VCaP (cell line): ENCODE results near the gene DYNC1LI1.
A peak's percentile ranks its signal among the peaks of the same experiment; 100 is the strongest.

Experiments
- H3K27ac ChIP-seq: fragments of 450-650 bp; 2 replicates; pipeline ENCODE4 v1.5.1; 2017
- CTCF ChIP-seq: fragments of 450-650 bp; conservative IDR thresholded peaks from 2 replicates; pipeline ENCODE4 v1.5.1; 2017; ENCODE audit warnings: mild to moderate bottlenecking, moderate library complexity

The DYNC1LI1 gene

GRCh38 chr3:32498992-32499391, 71.7 kb downstream of the DYNC1LI1 start:
- no peak for TF ChIP-seq CTCF
- H3K27ac ChIP-seq = peak overlapping the region; percentile 90

- no peak for TF ChIP-seq CTCF
- H3K27ac ChIP-seq = peak overlapping the region; percentile 90
Observed at GRCh38 chr3:32498252-32498651, 72.4 kb downstream of the DYNC1LI1 start.

- no peak for TF ChIP-seq CTCF
- H3K27ac ChIP-seq = peak overlapping the region; percentile 13; the same call in 1 of the 2 replicates
Observed at GRCh38 chr3:32495609-32496008, 75.0 kb downstream of the DYNC1LI1 start.

- no peak for TF ChIP-seq CTCF
- peak overlapping the region; percentile 13; the same call in 1 of the 2 replicates for H3K27ac ChIP-seq
Observed at GRCh38 chr3:32495085-32495484, 75.6 kb downstream of the DYNC1LI1 start.

GRCh38 chr3:32493437-32494414, 76.9 kb downstream of the DYNC1LI1 start:
- TF ChIP-seq CTCF = no peak
- peak overlapping the region; percentile 84 for H3K27ac ChIP-seq

- no peak for TF ChIP-seq CTCF
- H3K27ac ChIP-seq = peak overlapping the region; percentile 84
Observed at GRCh38 chr3:32492684-32493436, 77.8 kb downstream of the DYNC1LI1 start.

GRCh38 chr3:32488474-32489008, 82.1 kb downstream of the DYNC1LI1 start:
- no peak for TF ChIP-seq CTCF
- H3K27ac ChIP-seq = no peak overlapping the region
